BLaER1 (cell line): ENCODE measurements around the gene NCOA6.

Experiments
- H3K27ac ChIP-seq: shearing (Covaris generic); formaldehyde crosslinking; 2 replicates; pipeline ENCODE4 v1.8.1; 2022
- H3K27me3 ChIP-seq: shearing (Covaris generic); formaldehyde crosslinking; 2 replicates; pipeline ENCODE4 v1.8.1; 2022
- H3K36me3 ChIP-seq: shearing (Covaris generic); formaldehyde crosslinking; 2 replicates; pipeline ENCODE4 v1.8.1; 2022
- H3K4me1 ChIP-seq: shearing (Covaris generic); formaldehyde crosslinking; 2 replicates; pipeline ENCODE4 v1.8.1; 2022
- H3K4me2 ChIP-seq: shearing (Covaris generic); formaldehyde crosslinking; 2 replicates; pipeline ENCODE4 v1.8.1; 2022
- H3K4me3 ChIP-seq: shearing (Covaris generic); formaldehyde crosslinking; 2 replicates; pipeline ENCODE4 v1.8.1; 2022
- H3K9ac ChIP-seq: shearing (Covaris generic); formaldehyde crosslinking; 2 replicates; pipeline ENCODE4 v1.8.1; 2022
- H3K9me3 ChIP-seq: shearing (Covaris generic); formaldehyde crosslinking; 2 replicates; pipeline ENCODE4 v1.8.1; 2022
- H4K20me1 ChIP-seq: shearing (Covaris generic); formaldehyde crosslinking; 2 replicates; pipeline ENCODE4 v1.8.1; 2022
- Cebpa-rat ChIP-seq: shearing (Covaris generic); IDR thresholded peaks from 2 replicates; pipeline ENCODE4 v1.8.1; 2022

Gene NCOA6

DNA sequence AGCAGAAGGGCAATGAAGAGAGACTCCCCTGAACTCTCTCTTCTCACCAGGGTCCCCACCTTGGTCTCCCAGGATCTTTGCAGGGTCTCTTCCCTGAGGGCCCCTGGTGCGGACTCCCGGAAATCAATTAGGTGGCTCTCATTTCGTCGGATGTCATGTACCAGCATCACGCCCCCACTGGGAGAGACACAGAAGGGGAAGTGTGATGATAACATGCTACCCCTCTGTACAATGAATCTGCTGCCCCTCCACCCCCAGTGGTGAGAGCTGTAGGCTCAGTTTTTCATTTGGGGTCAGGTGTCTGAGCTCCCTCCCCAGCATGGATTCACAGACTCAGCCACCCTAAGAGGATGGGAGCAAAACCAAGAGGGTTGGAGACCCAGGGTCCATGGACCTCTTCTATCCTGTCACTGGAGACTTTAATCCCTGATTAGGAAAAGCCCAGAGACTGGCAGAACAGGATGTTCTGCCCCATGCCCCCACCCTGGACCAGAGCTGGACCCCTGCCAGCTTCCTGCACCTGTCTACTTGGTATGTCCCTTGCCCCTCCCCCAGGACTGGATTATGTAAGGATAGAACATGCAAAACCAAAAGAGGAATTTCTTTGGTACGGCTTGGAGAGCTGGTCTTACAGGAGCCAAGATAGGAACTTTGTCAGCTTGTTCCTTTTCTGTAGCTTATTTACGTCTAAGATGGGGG lies 36.1 kb upstream of the NCOA6 start:
- Histone ChIP-seq H3K36me3 (no peaks in the 10 kb centered on the region), H3K4me1 (no peaks in the 10 kb centered on the region)

DNA sequence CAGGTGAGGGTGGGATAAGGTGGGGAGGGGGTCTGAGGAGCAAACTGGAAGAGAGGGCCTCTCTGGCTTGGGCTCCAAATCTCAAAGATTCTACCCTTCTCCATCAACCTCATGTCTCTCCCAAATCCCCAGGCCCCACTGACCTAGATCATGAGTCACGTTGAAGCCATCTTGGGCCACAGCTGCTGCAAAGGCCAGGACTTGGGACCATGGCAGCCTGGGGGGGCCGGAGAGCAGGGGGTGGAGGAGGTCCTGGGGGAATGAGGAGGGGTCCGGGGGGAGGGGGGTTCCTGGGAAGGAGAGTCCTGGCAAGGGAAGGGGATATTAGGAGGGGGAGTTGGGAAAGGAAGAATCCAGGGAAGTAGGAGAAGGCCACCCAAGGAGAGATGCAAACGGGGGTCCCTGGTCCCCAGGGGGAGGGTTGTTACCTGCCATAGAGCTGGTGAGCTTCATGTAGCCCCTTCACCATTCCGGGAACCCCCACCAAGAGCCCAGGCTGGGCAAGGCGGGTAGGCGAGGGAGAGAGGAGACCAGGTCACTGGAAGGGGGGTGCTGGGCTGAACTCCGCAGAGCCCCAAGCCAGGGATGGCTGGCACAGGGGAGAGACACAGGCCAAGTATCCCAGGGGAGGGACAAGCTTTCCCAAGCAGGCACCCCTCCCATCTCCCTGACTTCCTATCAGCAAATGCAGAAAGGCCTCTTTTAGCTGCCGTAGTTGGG lies 34.5 kb upstream of the NCOA6 start:
- H3K4me3 ChIP-seq, result no peak overlapping the region
- H3K27ac ChIP-seq, result no peak overlapping the region
- H3K4me1 ChIP-seq, result no peaks in the 10 kb centered on the region
- no peaks in the 10 kb centered on the region for H3K27me3 ChIP-seq
- H3K9me3 ChIP-seq, result no peaks in the 10 kb centered on the region
- H3K9ac ChIP-seq, result no peak overlapping the region
- H3K4me2 ChIP-seq, result no peak overlapping the region
- TF ChIP-seq Cebpa-rat, result no peak
- H3K36me3 ChIP-seq, result no peaks in the 10 kb centered on the region
- no peaks in the 10 kb centered on the region for H4K20me1 ChIP-seq

More for the DNA sequence above, 36.1 kb upstream of the NCOA6 start:
- H3K4me3 ChIP-seq, result no peak overlapping the region
- H3K4me2 ChIP-seq, result no peak overlapping the region
- H3K9me3 ChIP-seq, result no peaks in the 10 kb centered on the region
- H3K9ac ChIP-seq, result no peak overlapping the region
- H3K27ac ChIP-seq, result no peak overlapping the region
- no peaks in the 10 kb centered on the region for H4K20me1 ChIP-seq
- no peak for TF ChIP-seq Cebpa-rat
- no peaks in the 10 kb centered on the region for H3K27me3 ChIP-seq

GRCh38 chr20:34859367-34859766 lies 33.9 kb upstream of the NCOA6 start:
- Histone ChIP-seq H3K27me3 (no peaks in the 10 kb centered on the region), H3K4me2 (no peak overlapping the region), H3K4me3 (no peak overlapping the region), H3K36me3 (no peaks in the 10 kb centered on the region), H3K9ac (no peak overlapping the region), H3K9me3 (no peaks in the 10 kb centered on the region), H3K4me1 (no peaks in the 10 kb centered on the region), H3K27ac (no peak overlapping the region), H4K20me1 (no peaks in the 10 kb centered on the region)
- TF ChIP-seq Cebpa-rat, result no peak

DNA sequence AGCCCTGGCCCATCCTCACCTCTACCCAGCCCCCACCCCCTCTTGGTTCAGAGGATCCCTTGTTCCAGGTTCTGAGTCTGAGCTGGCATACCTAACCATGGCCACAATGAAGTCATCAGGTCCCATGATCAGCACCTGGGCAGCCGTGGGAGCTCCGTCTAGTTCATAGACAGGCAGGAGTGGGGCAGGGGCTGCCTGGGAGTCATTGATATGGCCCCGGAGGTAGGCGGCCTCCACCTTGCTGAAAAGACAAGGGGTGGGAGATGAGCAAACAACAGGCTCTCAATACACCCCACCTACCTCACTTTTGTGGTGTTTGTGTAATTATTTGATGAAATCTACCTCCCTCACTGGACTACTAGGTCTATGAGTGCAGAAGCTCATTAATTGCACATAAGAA lies 26.8 kb upstream of the NCOA6 start:
- Histone ChIP-seq H3K27ac (no peak overlapping the region), H3K36me3 (no peaks in the 10 kb centered on the region), H4K20me1 (no peaks in the 10 kb centered on the region), H3K9ac (no peak overlapping the region), H3K4me2 (no peak overlapping the region), H3K4me3 (no peak overlapping the region), H3K9me3 (no peaks in the 10 kb centered on the region), H3K27me3 (no peaks in the 10 kb centered on the region), H3K4me1 (no peaks in the 10 kb centered on the region)
- TF ChIP-seq Cebpa-rat, result no peak

DNA sequence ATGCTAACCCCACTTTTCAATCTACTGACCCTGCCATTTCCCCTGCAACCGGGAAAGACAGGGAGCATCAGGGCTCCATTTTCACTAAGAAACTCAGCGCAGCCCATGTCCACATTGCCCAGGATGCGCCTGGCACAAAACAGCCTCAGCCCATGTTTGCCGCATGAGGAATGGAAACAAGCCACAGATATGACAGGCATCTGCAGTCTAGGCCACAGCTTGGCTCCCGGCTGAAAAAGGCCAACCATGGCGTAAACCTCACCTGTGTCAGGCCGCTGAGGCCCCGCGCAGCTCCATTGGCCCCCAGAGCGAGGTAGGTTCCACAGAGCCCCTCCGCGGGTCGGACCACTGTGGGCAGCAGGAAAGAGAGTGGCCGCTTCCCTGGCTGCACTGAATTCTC lies 25.5 kb upstream of the NCOA6 start:
- no peaks in the 10 kb centered on the region for H4K20me1 ChIP-seq
- no peaks in the 10 kb centered on the region for H3K9me3 ChIP-seq
- H3K27ac ChIP-seq, result no peak overlapping the region
- no peaks in the 10 kb centered on the region for H3K4me1 ChIP-seq
- no peaks in the 10 kb centered on the region for H3K27me3 ChIP-seq
- H3K36me3 ChIP-seq, result no peaks in the 10 kb centered on the region
- no peak overlapping the region for H3K9ac ChIP-seq
- H3K4me2 ChIP-seq, result no peak overlapping the region
- no peak overlapping the region for H3K4me3 ChIP-seq
- TF ChIP-seq Cebpa-rat, result no peak

DNA sequence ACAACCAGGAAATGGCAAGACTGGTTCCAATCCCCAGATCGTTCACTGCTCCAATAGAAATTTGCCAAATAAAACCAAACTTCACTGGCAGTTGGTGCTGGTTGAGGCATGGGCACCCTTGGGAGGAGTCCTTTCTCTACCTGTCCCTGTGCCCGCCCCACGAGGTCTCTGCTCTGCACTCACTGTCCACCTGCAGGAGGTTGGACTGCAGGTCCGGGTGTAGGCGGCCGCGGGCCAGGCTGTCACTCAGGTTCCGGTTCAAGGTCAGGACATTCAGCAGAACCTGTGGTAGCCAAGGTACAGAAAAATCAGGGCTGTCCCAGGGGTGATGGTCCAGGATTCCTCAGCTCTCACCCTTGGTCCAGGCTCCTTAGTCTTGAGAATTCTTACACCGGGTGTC lies 24.3 kb upstream of the NCOA6 start:
- Histone ChIP-seq H3K36me3 (no peaks in the 10 kb centered on the region), H3K4me3 (no peak overlapping the region), H3K4me2 (no peak overlapping the region), H3K9me3 (no peaks in the 10 kb centered on the region), H4K20me1 (no peaks in the 10 kb centered on the region), H3K27me3 (no peaks in the 10 kb centered on the region), H3K4me1 (no peaks in the 10 kb centered on the region), H3K27ac (no peak overlapping the region), H3K9ac (no peak overlapping the region)
- TF ChIP-seq Cebpa-rat, result no peak

DNA sequence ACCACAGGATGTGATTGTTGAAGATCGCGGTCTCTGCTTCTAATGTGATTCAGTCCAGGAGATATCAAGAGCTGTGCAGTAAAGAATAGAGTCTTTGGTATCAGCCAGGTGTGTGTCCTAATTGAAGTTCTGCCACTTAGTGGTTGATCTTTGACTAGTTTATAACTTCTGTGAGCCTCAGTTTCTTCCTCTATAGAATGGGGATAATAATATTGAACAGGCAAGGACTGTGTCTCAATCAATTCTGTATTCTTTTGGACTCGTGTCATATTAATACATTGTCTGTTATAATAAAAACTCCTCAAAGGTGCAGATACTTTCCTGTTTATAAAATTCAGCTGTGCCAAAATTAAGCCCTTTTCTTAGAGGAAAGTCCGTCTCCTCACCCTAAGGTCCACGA lies 23.1 kb upstream of the NCOA6 start:
- Histone ChIP-seq H3K4me2 (no peak overlapping the region), H3K36me3 (no peaks in the 10 kb centered on the region), H3K9ac (no peak overlapping the region), H3K4me3 (no peak overlapping the region), H3K27me3 (no peaks in the 10 kb centered on the region), H3K9me3 (no peaks in the 10 kb centered on the region), H3K27ac (no peak overlapping the region), H4K20me1 (no peaks in the 10 kb centered on the region), H3K4me1 (no peaks in the 10 kb centered on the region)
- TF ChIP-seq Cebpa-rat, result no peak

DNA sequence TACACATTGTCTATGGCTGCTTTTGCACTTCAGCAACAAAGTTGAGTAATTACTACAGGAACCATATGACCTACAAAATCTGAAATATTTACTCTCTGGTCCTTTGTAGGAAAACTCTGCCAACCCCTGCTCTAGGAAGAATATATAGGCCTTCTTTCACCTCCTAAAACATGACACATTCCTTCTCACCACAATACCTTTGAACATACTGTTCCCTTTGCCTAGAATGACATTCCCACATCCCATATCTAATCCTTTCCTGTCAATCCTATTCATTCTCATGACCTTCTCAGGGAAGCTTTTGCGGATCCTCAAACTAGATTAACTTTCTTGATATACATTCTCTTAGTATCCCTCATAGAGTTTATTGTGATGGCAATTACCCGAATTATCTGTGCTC lies 18.0 kb upstream of the NCOA6 start:
- no peaks in the 10 kb centered on the region for H4K20me1 ChIP-seq
- no peak overlapping the region for H3K27ac ChIP-seq
- no peak overlapping the region for H3K4me2 ChIP-seq
- H3K36me3 ChIP-seq, result no peaks in the 10 kb centered on the region
- no peaks in the 10 kb centered on the region for H3K9me3 ChIP-seq
- TF ChIP-seq Cebpa-rat, result no peak
- H3K4me3 ChIP-seq, result no peak overlapping the region
- H3K27me3 ChIP-seq, result no peaks in the 10 kb centered on the region
- H3K4me1 ChIP-seq, result no peaks in the 10 kb centered on the region
- no peak overlapping the region for H3K9ac ChIP-seq

DNA sequence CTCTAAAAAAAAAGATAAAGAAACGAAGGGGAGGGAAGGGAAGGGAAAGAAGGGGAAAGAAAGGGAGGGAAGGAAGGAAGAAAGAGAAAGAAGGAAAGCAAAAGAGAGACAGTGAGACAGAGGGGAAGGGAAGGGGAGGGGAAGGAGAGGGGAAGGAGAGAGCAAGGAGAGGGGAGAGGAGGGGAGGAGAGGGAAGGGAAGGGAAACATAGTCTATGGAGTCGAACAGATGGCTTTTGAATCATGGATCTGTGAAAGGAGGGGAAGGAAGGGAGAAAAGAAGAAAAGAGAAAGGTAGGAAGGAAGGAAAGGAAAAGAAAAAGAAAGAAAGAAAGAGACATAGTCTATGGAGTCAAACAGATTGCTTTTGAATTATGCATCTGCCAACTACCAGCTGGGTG lies 16.7 kb upstream of the NCOA6 start:
- Histone ChIP-seq H3K4me3 (no peak overlapping the region), H3K27ac (no peak overlapping the region), H3K4me2 (no peak overlapping the region), H3K27me3 (no peaks in the 10 kb centered on the region), H3K9ac (no peak overlapping the region), H3K4me1 (no peaks in the 10 kb centered on the region), H3K36me3 (no peaks in the 10 kb centered on the region), H3K9me3 (no peaks in the 10 kb centered on the region), H4K20me1 (no peaks in the 10 kb centered on the region)
- no peak for TF ChIP-seq Cebpa-rat

- Histone ChIP-seq H3K4me2 (no peak overlapping the region), H3K9ac (no peak overlapping the region), H3K27me3 (no peaks in the 10 kb centered on the region), H3K4me3 (no peak overlapping the region), H3K36me3 (no peaks in the 10 kb centered on the region), H3K4me1 (no peaks in the 10 kb centered on the region), H4K20me1 (no peaks in the 10 kb centered on the region), H3K9me3 (no peaks in the 10 kb centered on the region), H3K27ac (no peak overlapping the region)
- no peak for TF ChIP-seq Cebpa-rat
Observed at GRCh38 chr20:34834459-34834893, 9.0 kb upstream of the NCOA6 start.

- H3K27ac ChIP-seq, result no peak overlapping the region
- H3K27me3 ChIP-seq, result no peaks in the 10 kb centered on the region
- no peaks in the 10 kb centered on the region for H4K20me1 ChIP-seq
- TF ChIP-seq Cebpa-rat, result no peak
- H3K9me3 ChIP-seq, result no peaks in the 10 kb centered on the region
- no peak overlapping the region for H3K4me3 ChIP-seq
- no peaks in the 10 kb centered on the region for H3K4me1 ChIP-seq
- H3K36me3 ChIP-seq, result no peaks in the 10 kb centered on the region
- no peak overlapping the region for H3K9ac ChIP-seq
- no peak overlapping the region for H3K4me2 ChIP-seq
Observed at GRCh38 chr20:34831936-34832335, 6.5 kb upstream of the NCOA6 start.
